ENCODE data around the gene NTM.

- no peak for TF ChIP-seq EZH2 (IDR thresholded peaks at IDR 0.05)
- TF ChIP-seq POLR2AphosphoS5 (IDR thresholded peaks at IDR 0.05; ENCODE audit: borderline replicate concordance, low read depth, low read length) = no peak
- TF ChIP-seq FOXP2 (optimal IDR thresholded peaks at IDR 0.05; ENCODE audit: control extremely low read depth, extremely low read length, insufficient read depth) = no peak
Observed at GRCh38 chr11:131418189-131418588, 47.8 kb downstream of the NTM start.
